NCI-H146 (cell line): ENCODE data around the gene PRDM15.
A peak's percentile ranks its signal among the peaks of the same experiment; 100 is the strongest.

ENCODE experiments used
- DNase-seq: peaks from one replicate; lab custom pipeline; 2025; lab: John Stamatoyannopoulos, UW

The PRDM15 gene

GRCh38 chr21:41885341-41886024, 6.3 kb upstream of the PRDM15 start:
- DNase-seq, result no peak

DNA sequence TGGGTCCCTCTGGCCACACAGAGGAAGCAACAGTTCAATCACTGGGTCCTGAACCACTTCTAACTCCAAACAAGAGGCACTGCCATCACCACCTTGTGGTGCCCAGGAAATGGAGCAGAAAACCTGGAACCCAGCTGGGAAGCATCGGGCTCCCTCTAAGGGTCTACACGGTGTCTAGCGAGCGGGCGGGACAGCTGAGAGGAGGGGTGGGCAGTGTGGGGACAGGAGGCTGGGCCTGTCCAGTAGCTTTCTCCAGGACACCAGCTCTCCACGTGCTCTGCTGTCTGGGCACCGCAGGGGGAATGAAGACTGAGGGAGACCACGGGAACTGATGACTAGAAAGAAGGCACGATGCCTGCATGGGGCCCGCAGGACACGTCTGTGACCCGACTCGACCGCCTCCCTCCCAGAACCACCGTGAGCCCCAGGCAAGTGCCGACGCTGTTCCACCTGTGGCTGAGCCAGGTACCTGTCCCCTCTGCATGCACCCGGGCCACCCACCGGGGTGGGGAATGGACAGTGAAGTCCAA, 5.4 kb upstream of the PRDM15 start:
- DNase-seq, result no peak

GRCh38 chr21:41883582-41883981, 4.4 kb upstream of the PRDM15 start:
- no peak for DNase-seq

- DNase-seq, result no peak
Observed at GRCh38 chr21:41881051-41881450, 1.9 kb upstream of the PRDM15 start.

DNA sequence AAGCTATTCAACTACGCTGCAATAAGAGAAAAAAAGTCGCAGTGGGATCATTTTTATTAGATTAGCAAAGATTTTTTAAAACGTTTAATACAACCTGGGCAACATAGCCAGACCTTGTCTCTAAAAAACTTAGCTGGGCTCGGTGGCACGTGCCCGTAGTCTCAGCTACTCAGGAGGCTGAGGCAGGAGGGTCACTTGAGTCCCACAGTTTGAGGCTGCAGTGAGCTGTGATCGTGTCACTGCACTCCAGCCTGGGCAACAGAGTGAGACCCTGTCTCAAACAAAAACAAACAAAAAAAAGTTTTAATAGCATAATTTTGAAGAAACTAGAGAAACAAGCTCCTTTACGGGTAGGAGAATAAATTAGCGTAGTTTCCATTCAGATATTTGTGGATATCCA, 1.0 kb upstream of the PRDM15 start:
- DNase-seq, result no peak

GRCh38 chr21:41878831-41879189, 334 bp downstream of the PRDM15 start:
- DNase-seq, result peak; percentile 73

DNA sequence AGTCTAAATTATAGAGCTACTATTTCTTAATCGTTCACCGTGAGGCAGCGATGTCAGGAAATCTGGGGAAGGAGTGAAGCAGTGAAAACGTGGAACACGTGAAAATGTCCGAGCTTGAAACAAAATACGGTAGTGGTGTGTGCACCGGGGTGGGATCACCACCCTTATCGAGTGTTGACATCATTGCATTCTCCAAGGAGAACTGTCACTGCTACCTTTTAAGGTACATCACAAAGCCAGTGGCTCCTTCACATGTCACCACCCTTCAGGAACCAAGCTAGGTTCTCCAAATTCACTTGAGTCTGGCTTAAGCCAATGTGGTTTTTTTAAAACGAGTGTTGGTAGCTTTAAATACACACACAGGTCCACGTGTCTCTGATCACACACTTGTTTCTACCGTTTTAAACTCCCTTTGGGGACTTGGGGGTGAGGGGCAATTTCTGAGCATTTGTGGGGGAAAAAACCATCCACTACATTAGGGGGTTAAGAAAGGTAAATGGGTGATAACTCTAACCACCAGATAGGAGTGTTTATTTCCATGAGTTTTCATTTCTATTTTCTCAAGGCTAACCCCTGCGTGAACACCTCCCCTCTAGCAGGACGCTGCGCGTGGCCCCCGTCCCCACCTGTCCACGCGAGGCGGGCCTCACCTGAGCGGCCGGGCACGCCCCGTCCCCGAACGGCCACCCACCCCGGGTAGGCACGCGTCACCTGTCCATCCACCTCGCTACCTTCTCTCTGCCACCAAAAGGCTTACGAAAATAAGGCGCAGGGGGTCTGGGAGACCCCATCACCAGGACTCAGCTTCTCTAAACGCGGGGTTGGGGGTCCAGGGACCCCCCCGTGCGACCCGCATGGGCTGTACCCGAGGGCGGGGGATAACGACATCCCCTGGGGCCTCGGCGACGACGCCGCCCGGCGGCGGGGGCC, 978 bp downstream of the PRDM15 start:
- peak; percentile 42 for DNase-seq

DNA sequence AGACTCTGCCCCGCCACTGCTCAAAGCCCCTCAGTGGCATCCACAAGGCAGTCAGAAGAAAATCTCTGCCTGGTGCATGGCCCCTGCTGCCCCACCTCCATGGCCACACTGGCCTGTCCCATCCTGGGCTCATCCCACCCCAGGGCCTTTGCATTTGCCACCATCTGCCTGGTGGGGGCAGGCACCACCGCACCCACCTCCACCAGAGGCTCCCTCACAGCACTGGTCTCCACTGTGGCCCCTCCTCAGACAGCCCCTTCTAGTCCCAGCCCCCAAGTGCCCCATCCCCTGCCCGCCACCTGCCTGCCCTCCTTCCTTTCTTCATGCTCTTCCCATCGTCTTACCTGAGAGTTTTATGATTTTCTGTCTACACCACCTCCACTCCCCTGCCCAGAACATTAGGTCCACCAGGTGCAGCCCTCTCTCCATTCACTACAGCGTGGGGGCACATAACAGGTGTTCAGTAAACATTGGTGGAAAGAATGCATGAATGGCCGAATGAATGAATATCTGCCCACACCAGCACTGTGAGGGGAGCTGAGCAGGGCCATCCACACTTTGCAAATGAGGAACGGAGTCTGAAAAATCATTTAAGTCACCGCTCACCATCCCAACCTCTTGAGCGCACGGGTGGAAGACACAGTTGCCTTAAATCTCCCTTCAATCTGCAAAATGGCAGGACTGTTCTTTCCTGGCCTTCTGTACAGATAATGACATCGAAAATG, 2.1 kb downstream of the PRDM15 start:
- no peak for DNase-seq

- DNase-seq, result no peak
Observed at GRCh38 chr21:41876396-41876795, 2.7 kb downstream of the PRDM15 start.

- DNase-seq, result no peak
Observed at GRCh38 chr21:41875086-41875485, 4.1 kb downstream of the PRDM15 start.

- DNase-seq, result no peak
Observed at GRCh38 chr21:41874611-41875010, 4.5 kb downstream of the PRDM15 start.

- no peak for DNase-seq
Observed at GRCh38 chr21:41873426-41873825, 5.7 kb downstream of the PRDM15 start.

- no peak for DNase-seq
Observed at GRCh38 chr21:41873005-41873404, 6.1 kb downstream of the PRDM15 start.

- no peak for DNase-seq
Observed at GRCh38 chr21:41871293-41872030, 7.7 kb downstream of the PRDM15 start.

DNA sequence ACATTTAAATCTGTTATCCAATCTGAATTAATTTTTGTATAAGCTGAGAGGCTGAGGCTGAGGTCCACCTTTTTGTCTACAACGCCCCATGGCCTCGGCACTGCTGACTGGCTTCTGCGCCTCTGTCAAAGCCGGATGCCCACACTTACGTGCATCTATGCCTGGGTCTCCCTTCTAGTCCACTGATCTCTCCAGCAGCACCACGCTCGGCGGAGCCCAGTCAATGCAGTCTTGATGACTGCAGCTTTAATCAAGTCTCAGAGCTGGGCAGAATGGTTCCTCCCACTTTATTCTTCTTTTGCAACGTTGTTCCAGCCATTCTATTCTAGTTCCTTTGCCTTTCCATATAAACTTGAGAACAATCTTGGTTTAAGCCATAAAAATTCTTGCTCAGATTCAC, 9.4 kb downstream of the PRDM15 start:
- DNase-seq, result no peak

DNA sequence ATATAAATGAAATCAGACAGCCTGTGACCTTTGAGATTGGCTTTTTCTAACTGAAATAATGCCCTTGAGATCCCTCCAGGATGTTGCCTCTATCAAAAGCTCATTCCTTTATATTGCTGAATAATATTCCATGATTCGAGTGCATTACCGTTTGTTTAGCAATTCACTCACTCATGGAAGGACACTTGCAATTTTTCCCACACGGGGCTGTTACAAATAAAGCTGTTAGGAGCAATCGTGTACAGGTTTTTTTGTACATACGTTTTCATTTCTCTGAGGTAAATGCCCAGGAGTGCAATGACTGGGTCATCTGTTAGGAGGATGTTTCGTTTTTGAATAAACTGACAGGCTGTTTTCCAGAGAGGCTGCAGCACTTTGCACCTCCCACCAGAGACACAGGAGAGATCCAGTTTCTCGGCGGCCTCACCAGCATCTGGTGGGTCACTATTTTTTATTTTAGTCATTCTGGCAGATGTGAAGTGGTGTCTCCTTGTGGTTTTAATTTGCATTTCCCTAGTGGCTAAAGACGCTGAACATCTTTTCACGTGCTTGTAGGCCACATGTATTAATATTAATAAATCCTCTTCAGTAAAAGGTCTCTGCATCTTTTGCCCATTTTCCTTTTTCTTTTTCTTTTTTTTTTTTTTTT, 11.0 kb downstream of the PRDM15 start:
- no peak for DNase-seq

DNA sequence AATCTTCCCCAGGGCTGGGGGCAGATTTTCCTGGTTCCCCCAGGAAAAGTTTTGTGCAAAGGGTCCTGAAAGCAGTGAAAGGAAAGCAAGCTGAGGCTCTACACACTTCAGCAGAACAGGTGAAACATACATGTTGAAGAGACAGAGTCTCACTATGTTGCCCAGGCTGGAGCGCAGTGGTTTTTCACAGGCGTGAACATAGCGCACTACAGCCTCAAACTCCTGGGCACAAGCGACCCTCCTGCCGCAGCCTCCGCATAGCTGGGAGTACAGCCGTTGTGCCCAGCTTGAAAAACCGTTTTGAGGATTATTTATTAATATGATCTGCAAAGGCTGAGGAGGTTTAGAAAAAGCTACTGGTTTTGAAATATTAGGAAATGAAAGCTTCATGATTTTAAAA, 11.8 kb downstream of the PRDM15 start:
- no peak for DNase-seq

GRCh38 chr21:41866274-41866809, 12.8 kb downstream of the PRDM15 start:
- no peak for DNase-seq

DNA sequence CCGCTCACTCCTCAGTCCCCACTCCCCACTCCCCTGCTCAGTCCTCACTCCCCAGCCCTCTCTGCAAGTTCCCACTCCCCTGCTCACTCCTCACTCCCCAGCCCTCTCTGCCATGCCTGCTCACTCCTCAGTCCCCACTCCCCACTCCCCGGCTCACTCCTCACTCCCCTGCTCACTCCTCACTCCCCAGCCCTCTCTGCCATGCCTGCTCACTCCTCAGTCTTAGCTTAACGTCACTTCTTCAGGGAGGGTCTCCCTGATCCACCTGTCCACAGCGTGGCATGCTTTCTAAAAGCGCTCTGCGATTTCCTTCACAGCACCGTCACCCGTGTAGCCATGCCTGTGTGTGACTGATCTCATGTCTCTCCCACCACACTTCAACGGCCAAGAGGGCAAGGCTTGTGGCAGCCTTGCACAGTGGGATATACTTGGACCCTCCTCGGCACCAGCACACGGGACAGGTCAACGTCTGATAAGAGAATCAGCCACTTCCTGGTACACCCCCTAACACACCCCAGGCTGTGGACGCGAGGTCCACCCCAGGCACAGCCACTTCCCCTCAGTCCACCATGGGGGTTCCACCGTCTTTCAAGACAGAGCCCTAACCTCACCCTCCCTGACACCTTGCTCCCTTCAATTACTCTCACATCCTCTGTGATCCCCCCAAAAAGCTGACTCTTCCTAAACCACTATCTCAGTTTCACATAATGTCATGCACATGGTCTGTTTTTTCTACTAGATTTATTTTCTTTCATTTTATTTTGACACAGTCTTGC, 14.0 kb downstream of the PRDM15 start:
- no peak for DNase-seq

GRCh38 chr21:41864311-41865001, 14.7 kb downstream of the PRDM15 start:
- DNase-seq, result no peak
